DOHH2 (cell line): ENCODE data around the gene AKR1C3.

Source experiments
- CTCF ChIP-seq: fragments of 200-600 bp; sonication (generic); IDR thresholded peaks from one replicate; pipeline ENCODE4 v1.5.1; 2014; ENCODE audit warnings: antibody characterized with exemption, mild to moderate bottlenecking, low read depth, low read length; ENCODE audit not compliant: poor library complexity, severe bottlenecking
- EZH2phosphoT487 ChIP-seq: fragments of 200-600 bp; sonication (generic); IDR thresholded peaks from 2 replicates; pipeline ENCODE4 v1.6.1; 2017; ENCODE audit warnings: borderline replicate concordance, mild to moderate bottlenecking, antibody characterized with exemption, low read length, moderate library complexity, mixed read lengths

GRCh38 chr10:5106553-5106952 lies 12.3 kb downstream of the AKR1C3 start:
- no peak for TF ChIP-seq CTCF
- no peak for TF ChIP-seq EZH2phosphoT487
